Prostate gland (tissue), 2 donors: Measurements from ENCODE around the gene CHST8.

Experiments used
- POLR2A ChIP-seq: fragments of 450-650 bp; IDR thresholded peaks from one replicate; pipeline ENCODE4 v1.6.1; 2016; ENCODE audit warnings: antibody characterized with exemption, mild to moderate bottlenecking
- POLR2AphosphoS5 ChIP-seq: sonication (generic); formaldehyde crosslinking; IDR thresholded peaks from one replicate; pipeline ENCODE4 v1.6.1; 2017; ENCODE audit warnings: antibody characterized with exemption
- TF ChIP-seq, protein P1 (sequence below), 4 experiments: fragments of 200-600 bp in 2 of 4; fragments of 450-650 bp in 2 of 4; sonication (generic) in 2 of 4; IDR thresholded peaks; 1 replicate in 3 of 4; 2 replicates in 1 of 4; pipeline ENCODE4 v1.5.1; 2016 to 2019; ENCODE audit warnings: antibody characterized with exemption in 4 of 4, mild to moderate bottlenecking in 2 of 4, moderate library complexity in 2 of 4

DNA sequence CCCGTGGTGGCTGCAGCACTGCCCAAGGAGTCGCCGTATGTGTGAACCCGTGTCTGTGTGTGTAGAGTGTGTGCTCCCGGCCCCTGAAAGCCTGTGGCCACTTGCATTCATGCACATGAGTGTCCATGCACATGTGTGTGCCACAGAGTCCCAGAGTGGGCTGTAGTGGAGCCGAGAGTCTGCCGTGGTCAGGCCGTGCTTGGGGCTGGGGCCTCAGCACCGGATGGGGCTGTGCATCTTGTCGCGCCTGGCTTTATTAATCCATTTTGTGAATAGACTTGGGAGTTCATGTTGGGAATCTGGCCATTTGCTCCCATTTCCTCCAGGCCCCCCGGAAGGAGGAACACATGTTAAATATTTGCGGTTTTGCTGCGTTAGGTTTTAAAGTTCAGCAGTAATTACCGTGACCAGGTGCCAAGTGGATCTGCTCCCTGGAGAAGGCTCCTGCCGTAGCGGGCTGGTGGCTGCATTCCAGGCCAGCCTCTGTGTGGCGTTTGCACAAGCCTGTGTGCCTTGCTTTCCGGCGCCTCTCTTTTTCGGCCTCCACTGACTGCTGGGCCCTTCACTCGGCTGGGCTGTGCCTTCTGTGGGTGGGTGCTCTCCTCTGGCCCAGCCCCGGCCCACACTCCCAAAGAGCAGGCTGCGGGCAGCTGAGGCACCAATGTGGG lies 105.7 kb downstream of the CHST8 start:
- TF ChIP-seq, protein P1, sequence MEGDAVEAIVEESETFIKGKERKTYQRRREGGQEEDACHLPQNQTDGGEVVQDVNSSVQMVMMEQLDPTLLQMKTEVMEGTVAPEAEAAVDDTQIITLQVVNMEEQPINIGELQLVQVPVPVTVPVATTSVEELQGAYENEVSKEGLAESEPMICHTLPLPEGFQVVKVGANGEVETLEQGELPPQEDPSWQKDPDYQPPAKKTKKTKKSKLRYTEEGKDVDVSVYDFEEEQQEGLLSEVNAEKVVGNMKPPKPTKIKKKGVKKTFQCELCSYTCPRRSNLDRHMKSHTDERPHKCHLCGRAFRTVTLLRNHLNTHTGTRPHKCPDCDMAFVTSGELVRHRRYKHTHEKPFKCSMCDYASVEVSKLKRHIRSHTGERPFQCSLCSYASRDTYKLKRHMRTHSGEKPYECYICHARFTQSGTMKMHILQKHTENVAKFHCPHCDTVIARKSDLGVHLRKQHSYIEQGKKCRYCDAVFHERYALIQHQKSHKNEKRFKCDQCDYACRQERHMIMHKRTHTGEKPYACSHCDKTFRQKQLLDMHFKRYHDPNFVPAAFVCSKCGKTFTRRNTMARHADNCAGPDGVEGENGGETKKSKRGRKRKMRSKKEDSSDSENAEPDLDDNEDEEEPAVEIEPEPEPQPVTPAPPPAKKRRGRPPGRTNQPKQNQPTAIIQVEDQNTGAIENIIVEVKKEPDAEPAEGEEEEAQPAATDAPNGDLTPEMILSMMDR (IDR thresholded peaks at IDR 0.05): no peak
- TF ChIP-seq POLR2A: no peak
- TF ChIP-seq POLR2AphosphoS5: no peak
